ENCODE data around the gene ESRRB.

DNA sequence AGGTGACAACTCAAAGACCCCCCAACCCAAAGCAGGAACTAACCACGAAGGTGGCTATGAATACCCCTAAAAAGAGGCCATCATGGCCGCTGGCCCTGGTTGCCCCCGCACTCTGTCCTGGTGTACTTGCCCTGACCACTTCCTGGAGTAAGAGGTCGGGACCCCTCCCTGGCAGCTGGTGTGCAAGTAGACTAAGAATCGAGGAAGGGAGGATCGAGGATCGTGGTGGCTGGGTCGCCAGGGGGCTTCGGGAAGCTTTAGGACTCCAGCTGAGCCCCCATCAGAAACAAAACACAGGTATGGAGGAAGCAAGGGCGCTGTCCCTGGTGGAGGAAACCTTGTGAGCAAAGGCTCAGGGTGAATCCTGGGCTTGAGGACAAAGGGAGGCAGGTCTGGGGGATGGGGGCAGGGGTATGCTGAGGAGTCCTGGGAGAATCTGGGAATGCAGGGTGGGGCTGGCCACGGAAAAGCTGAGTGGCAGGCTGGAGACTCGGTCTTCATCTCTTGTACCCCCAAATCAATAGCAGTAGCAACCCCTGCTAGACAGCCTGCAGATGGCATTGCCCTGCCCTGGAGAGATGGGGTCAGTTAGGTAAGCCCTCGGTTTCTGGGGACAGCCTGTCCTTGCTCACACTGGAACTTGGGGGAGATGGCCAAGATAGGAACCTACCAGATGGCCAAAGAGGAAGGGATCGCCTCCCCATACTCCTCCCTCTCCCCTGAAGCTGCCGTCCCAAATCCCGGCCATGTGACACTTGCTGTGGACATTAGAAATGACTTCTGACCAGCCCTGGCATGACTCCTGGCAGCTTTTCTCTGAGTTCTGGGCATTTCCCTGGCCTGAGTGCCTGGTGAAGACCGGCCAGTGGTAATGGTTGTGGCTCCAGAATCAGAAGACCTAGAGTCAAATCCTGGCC lies 45.3 kb upstream of the ESRRB start:
- TF ChIP-seq, protein P1, sequence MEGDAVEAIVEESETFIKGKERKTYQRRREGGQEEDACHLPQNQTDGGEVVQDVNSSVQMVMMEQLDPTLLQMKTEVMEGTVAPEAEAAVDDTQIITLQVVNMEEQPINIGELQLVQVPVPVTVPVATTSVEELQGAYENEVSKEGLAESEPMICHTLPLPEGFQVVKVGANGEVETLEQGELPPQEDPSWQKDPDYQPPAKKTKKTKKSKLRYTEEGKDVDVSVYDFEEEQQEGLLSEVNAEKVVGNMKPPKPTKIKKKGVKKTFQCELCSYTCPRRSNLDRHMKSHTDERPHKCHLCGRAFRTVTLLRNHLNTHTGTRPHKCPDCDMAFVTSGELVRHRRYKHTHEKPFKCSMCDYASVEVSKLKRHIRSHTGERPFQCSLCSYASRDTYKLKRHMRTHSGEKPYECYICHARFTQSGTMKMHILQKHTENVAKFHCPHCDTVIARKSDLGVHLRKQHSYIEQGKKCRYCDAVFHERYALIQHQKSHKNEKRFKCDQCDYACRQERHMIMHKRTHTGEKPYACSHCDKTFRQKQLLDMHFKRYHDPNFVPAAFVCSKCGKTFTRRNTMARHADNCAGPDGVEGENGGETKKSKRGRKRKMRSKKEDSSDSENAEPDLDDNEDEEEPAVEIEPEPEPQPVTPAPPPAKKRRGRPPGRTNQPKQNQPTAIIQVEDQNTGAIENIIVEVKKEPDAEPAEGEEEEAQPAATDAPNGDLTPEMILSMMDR (IDR thresholded peaks at IDR 0.05; ENCODE audit: poor library complexity) = no peak
- TF ChIP-seq EZH2phosphoT487 (IDR thresholded peaks at IDR 0.05; ENCODE audit: low read depth, severe bottlenecking, unreplicated experiment) = no peak
